ENCODE data around the gene ILKAP.

The ILKAP gene

GRCh38 chr2:238142382-238143205 is 60.9 kb downstream of the ILKAP start:
- no peak overlapping the region for H3K4me3 ChIP-seq (IDR thresholded peaks at IDR 0.05; ENCODE audit: insufficient read depth, low read depth, low read length)
- no peaks in the 10 kb centered on the region for H3K27me3 ChIP-seq (ENCODE audit: insufficient read depth, low read depth)
- no peak overlapping the region for H3K4me2 ChIP-seq
- no peak overlapping the region for H2AFZ ChIP-seq (ENCODE audit: low read depth)
- no peaks in the 10 kb centered on the region for H4K20me1 ChIP-seq (ENCODE audit: insufficient read depth)
- no peaks in the 10 kb centered on the region for H3K36me3 ChIP-seq (ENCODE audit: insufficient read depth)
- no peak for TF ChIP-seq CTCF (conservative IDR thresholded peaks at IDR 0.05; ENCODE audit: low read depth, low read length)
- H3K79me2 ChIP-seq (ENCODE audit: insufficient read depth, low read depth) = no peaks in the 10 kb centered on the region
- no peak overlapping the region for H3K9ac ChIP-seq
- no peak overlapping the region for H3K27ac ChIP-seq
- peaks cover 4% of the 10 kb centered on the region for H3K4me1 ChIP-seq (ENCODE audit: low read depth, poor library complexity, severe bottlenecking)

GRCh38 chr2:238141541-238142318 is 61.8 kb downstream of the ILKAP start:
- H3K9ac ChIP-seq = no peak overlapping the region
- H3K4me1 ChIP-seq (ENCODE audit: low read depth, poor library complexity, severe bottlenecking) = peaks cover 4% of the 10 kb centered on the region

GRCh38 chr2:238140721-238141540 is 62.6 kb downstream of the ILKAP start:
- Histone ChIP-seq H3K4me2 (no peak overlapping the region), H3K4me1 (ENCODE audit: low read depth, poor library complexity, severe bottlenecking) (peaks cover 4% of the 10 kb centered on the region), H3K27ac (no peak overlapping the region), H2AFZ (ENCODE audit: low read depth) (no peak overlapping the region), H3K4me3 (IDR thresholded peaks at IDR 0.05; ENCODE audit: insufficient read depth, low read depth, low read length) (no peak overlapping the region), H3K27me3 (ENCODE audit: insufficient read depth, low read depth) (no peaks in the 10 kb centered on the region), H3K79me2 (ENCODE audit: insufficient read depth, low read depth) (no peaks in the 10 kb centered on the region), H3K36me3 (ENCODE audit: insufficient read depth) (no peaks in the 10 kb centered on the region), H4K20me1 (ENCODE audit: insufficient read depth) (no peaks in the 10 kb centered on the region), H3K9ac (no peak overlapping the region)
- no peak for TF ChIP-seq CTCF (conservative IDR thresholded peaks at IDR 0.05; ENCODE audit: low read depth, low read length)

More at GRCh38 chr2:238141541-238142318, 61.8 kb downstream of the ILKAP start:
- no peak overlapping the region for H2AFZ ChIP-seq (ENCODE audit: low read depth)
- no peak overlapping the region for H3K4me2 ChIP-seq
- TF ChIP-seq CTCF (conservative IDR thresholded peaks at IDR 0.05; ENCODE audit: low read depth, low read length) = no peak
- no peaks in the 10 kb centered on the region for H3K27me3 ChIP-seq (ENCODE audit: insufficient read depth, low read depth)
- H3K79me2 ChIP-seq (ENCODE audit: insufficient read depth, low read depth) = no peaks in the 10 kb centered on the region
- H4K20me1 ChIP-seq (ENCODE audit: insufficient read depth) = no peaks in the 10 kb centered on the region
- no peaks in the 10 kb centered on the region for H3K36me3 ChIP-seq (ENCODE audit: insufficient read depth)
- H3K4me3 ChIP-seq (IDR thresholded peaks at IDR 0.05; ENCODE audit: insufficient read depth, low read depth, low read length) = no peak overlapping the region
- no peak overlapping the region for H3K27ac ChIP-seq

- no peak overlapping the region for H3K27ac ChIP-seq
- peaks cover 4% of the 10 kb centered on the region for H3K4me1 ChIP-seq (ENCODE audit: low read depth, poor library complexity, severe bottlenecking)
- no peak overlapping the region for H3K4me3 ChIP-seq (IDR thresholded peaks at IDR 0.05; ENCODE audit: insufficient read depth, low read depth, low read length)
- no peaks in the 10 kb centered on the region for H3K27me3 ChIP-seq (ENCODE audit: insufficient read depth, low read depth)
- no peaks in the 10 kb centered on the region for H3K36me3 ChIP-seq (ENCODE audit: insufficient read depth)
- peak overlapping the region; percentile 64 for H2AFZ ChIP-seq (ENCODE audit: low read depth)
- H4K20me1 ChIP-seq (ENCODE audit: insufficient read depth) = no peaks in the 10 kb centered on the region
- H3K4me2 ChIP-seq = peak overlapping the region; percentile 45; the same call in 1 of the 2 replicates
- no peak for TF ChIP-seq CTCF (conservative IDR thresholded peaks at IDR 0.05; ENCODE audit: low read depth, low read length)
- no peaks in the 10 kb centered on the region for H3K79me2 ChIP-seq (ENCODE audit: insufficient read depth, low read depth)
- H3K9ac ChIP-seq = peak overlapping the region; percentile 9; the same call in 1 of the 2 replicates
These were observed 63.5 kb downstream of the ILKAP start for GRCh38 chr2:238140040-238140439.
